Natural killer cell (primary cell): ENCODE results near the gene FGD6. TPM values are rescaled to one million over a fixed set of nuclear protein-coding genes. Genes with fewer than 3 reads are reported as not detected.
"Not testable (repeated sequence)": the region's sequence is repeated elsewhere in the genome, so short reads cannot be mapped to it uniquely, and the experiment has no call there.

Experiments
- ATAC-seq, 3 donors: fragments of 150-1000 bp in 2 of 3; fragments of 200-7000 bp in 1 of 3; cut with Tn5 transposase; 1 replicate in 1 of 3; 2 replicates in 2 of 3; pipeline ENCODE4 v1.10.0; 2021; ENCODE audit warnings: mild to moderate bottlenecking in 2 of 3, moderate library complexity in 2 of 3
- DNase-seq, 2 donors: peaks; one replicate each; pipeline versions ENCODE4 v3.0.0 to v3.0.0-alpha.2; 2013 to 2021; ENCODE audit warnings: mixed read lengths in 1 of 2
- H3K27ac ChIP-seq: one replicate; pipeline ENCODE4 v1.5.1; 2013; ENCODE audit warnings: mild to moderate bottlenecking, low read length
- H3K27me3 ChIP-seq: one replicate; pipeline ENCODE4 v1.6.1; 2013; ENCODE audit warnings: low read length; ENCODE audit not compliant: control insufficient read depth, insufficient read depth
- H3K36me3 ChIP-seq: one replicate; pipeline ENCODE4 v1.6.1; 2013; ENCODE audit warnings: low read length; ENCODE audit not compliant: control insufficient read depth, insufficient read depth
- H3K4me1 ChIP-seq: one replicate; pipeline ENCODE4 v1.6.1; 2013; ENCODE audit warnings: low read length; ENCODE audit not compliant: control insufficient read depth, insufficient read depth
- H3K4me3 ChIP-seq: one replicate; pipeline ENCODE4 v1.5.1; 2013; ENCODE audit warnings: low read length
- H3K9me3 ChIP-seq: one replicate; pipeline ENCODE4 v1.6.1; 2013; ENCODE audit warnings: low read length; ENCODE audit not compliant: control insufficient read depth, insufficient read depth
- H3K27ac Mint-ChIP-seq, 2 donors: one replicate each; pipeline ENCODE4 v1.8.0; 2022; ENCODE audit warnings: mild to moderate bottlenecking in 2 of 2, mixed read lengths in 2 of 2, moderate library complexity in 1 of 2
- H3K27me3 Mint-ChIP-seq, 2 donors: one replicate each; pipeline ENCODE4 v1.8.0; 2022; ENCODE audit warnings: low read depth in 2 of 2, mixed read lengths in 2 of 2
- H3K36me3 Mint-ChIP-seq: one replicate; pipeline ENCODE4 v1.8.0; 2022; ENCODE audit warnings: mixed read lengths
- H3K4me1 Mint-ChIP-seq, 2 donors: one replicate each; pipeline ENCODE4 v1.8.0; 2022; ENCODE audit warnings: mixed read lengths in 2 of 2
- H3K4me3 Mint-ChIP-seq: one replicate; pipeline ENCODE4 v1.8.0; 2022; ENCODE audit warnings: mild to moderate bottlenecking, moderate library complexity, mixed read lengths
- H3K9me3 Mint-ChIP-seq, 2 donors: one replicate each; pipeline ENCODE4 v1.8.0; 2022; ENCODE audit warnings: mixed read lengths in 2 of 2
- WGBS: methylation state at CpG from one replicate; pipeline ENCODE4 v1.1.7; 2013; ENCODE audit warnings: missing lambda C conversion rate; ENCODE audit not compliant: insufficient coverage; 5-methylcytosine and 5-hydroxymethylcytosine counted together
- intact Hi-C: fragments of 100-400 bp; cut with micrococcal nuclease; formaldehyde crosslinking; loops from one replicate; pipeline ENCODE4 v1.14.2; 2022
- total RNA-seq, 4 donors: library from RNA; stranded (reverse); fragments of 120-200 nt in 1 of 4; gene quantifications; one replicate each; pipeline versions ENCODE4 v1.2.3 to v1.2.4, GENCODE V29; 2013 to 2022
- TF ChIP-seq, protein P1 (sequence below): fragments of 200-600 bp; IDR thresholded peaks from one replicate; pipeline ENCODE4 v1.8.0; 2022; ENCODE audit warnings: antibody characterized with exemption

Gene FGD6
- total RNA-seq, 3 donors from 2014 or later (not counting 1 experiment from before 2014, with no cell fraction given), result 1.5 to 1.9 (median 1.9) TPM

DNA sequence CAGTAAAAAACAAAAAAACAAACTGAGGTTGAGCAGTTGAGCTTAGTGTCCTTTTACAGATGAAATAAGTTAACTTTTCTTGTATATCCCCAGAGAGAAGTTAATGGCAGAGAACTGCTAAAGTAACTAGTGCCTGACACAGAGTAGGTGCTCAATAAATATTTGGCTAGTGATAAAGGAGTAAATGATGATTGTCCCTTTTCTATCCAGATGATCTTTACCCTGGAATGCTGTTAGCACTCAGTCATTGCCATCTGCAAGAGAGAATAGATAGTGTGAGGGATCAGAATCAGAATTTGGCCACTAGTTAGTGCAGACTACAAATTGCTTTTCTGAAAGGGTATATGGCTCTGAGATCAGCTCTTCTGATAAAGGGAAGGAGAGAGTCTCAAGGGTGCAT, 21.9 kb upstream of the FGD6 start:
- Histone ChIP-seq H3K27me3 (no peaks in the 10 kb centered on the region), H3K4me1 (no peaks in the 10 kb centered on the region), H3K4me3 (no peak overlapping the region), H3K36me3 (peaks cover 3% of the 10 kb centered on the region), H3K27ac (no peak overlapping the region), H3K9me3 (no peaks in the 10 kb centered on the region)
- Mint-ChIP-seq H3K27ac (no peak overlapping the region), H3K27me3 (no peaks in the 10 kb centered on the region), H3K9me3 (no peaks in the 10 kb centered on the region), H3K4me1 (peaks cover 18 to 24% of the 10 kb centered on the region in 2 donors), H3K36me3 (no peaks in the 10 kb centered on the region), H3K4me3 (no peak overlapping the region)
- TF ChIP-seq, protein P1, sequence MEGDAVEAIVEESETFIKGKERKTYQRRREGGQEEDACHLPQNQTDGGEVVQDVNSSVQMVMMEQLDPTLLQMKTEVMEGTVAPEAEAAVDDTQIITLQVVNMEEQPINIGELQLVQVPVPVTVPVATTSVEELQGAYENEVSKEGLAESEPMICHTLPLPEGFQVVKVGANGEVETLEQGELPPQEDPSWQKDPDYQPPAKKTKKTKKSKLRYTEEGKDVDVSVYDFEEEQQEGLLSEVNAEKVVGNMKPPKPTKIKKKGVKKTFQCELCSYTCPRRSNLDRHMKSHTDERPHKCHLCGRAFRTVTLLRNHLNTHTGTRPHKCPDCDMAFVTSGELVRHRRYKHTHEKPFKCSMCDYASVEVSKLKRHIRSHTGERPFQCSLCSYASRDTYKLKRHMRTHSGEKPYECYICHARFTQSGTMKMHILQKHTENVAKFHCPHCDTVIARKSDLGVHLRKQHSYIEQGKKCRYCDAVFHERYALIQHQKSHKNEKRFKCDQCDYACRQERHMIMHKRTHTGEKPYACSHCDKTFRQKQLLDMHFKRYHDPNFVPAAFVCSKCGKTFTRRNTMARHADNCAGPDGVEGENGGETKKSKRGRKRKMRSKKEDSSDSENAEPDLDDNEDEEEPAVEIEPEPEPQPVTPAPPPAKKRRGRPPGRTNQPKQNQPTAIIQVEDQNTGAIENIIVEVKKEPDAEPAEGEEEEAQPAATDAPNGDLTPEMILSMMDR, result no peak
- DNase-seq (no peak), ATAC-seq (no peak)
- intact Hi-C loops, result no loop called here

DNA sequence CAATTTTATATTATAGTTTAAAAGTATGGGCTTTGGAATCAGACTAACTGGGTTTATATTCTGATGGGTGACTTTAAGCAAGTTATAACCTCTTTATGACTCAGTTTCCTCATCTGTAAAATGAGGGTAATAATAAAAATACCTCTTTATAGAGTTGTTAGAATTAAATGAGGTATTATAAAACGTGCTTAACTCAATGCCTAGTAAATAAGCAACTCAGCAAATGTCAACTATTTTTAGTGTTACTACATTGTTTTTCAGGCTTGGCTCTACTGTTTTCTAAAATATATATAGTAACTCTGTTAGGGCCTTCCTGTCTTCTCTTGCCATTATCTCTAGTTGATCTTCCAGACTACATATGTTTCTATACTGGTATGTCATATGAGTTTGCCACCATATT, 20.9 kb upstream of the FGD6 start:
- H3K27ac ChIP-seq, result no peak overlapping the region
- no peaks in the 10 kb centered on the region for H3K4me1 ChIP-seq
- DNase-seq (no peak), ATAC-seq (no peak)
- Mint-ChIP-seq H3K27me3 (no peaks in the 10 kb centered on the region), H3K4me3 (no peak overlapping the region), H3K36me3 (no peaks in the 10 kb centered on the region), H3K9me3 (no peaks in the 10 kb centered on the region), H3K27ac (no peak overlapping the region), H3K4me1 (peaks cover 18 to 24% of the 10 kb centered on the region in 2 donors)
- WGBS, result no CpG with 5 or more reads among the region's 1 CpG
- H3K27me3 ChIP-seq, result no peaks in the 10 kb centered on the region
- peaks cover 3% of the 10 kb centered on the region for H3K36me3 ChIP-seq
- H3K9me3 ChIP-seq, result no peaks in the 10 kb centered on the region
- H3K4me3 ChIP-seq, result no peak overlapping the region
- intact Hi-C loops, result no loop called here
- TF ChIP-seq, protein P1, result no peak

DNA sequence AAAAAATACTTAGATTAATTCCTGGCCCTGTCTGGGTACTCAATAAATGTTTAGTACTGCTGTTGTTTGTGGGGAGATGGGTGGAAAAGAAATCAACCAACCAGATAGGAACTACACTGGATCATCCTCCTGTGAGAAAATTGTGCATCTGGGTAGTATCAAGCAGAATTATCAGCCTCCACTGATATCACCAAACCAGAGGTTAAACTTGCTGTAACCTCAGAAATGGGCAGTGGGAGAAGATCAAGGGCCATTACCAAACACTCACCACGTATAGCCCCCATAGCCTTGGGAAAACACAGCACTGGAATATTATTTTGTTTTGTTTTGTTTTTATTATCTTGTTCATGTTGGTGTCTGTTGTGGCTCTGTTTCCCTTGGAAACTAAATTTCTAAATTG, 20.0 kb upstream of the FGD6 start:
- Mint-ChIP-seq H3K27me3 (no peaks in the 10 kb centered on the region), H3K36me3 (no peaks in the 10 kb centered on the region), H3K27ac (no peak overlapping the region), H3K9me3 (no peaks in the 10 kb centered on the region), H3K4me1 (peaks cover 18 to 24% of the 10 kb centered on the region in 2 donors), H3K4me3 (no peak overlapping the region)
- H3K36me3 ChIP-seq, result no peaks in the 10 kb centered on the region
- TF ChIP-seq, protein P1, result no peak
- no peaks in the 10 kb centered on the region for H3K4me1 ChIP-seq
- H3K4me3 ChIP-seq, result no peak overlapping the region
- ATAC-seq, result no peak
- intact Hi-C loops, result no loop called here
- WGBS, result no CpG with 5 or more reads among the region's 1 CpG
- no peak overlapping the region for H3K27ac ChIP-seq
- H3K9me3 ChIP-seq, result no peaks in the 10 kb centered on the region
- no peak for DNase-seq
- no peaks in the 10 kb centered on the region for H3K27me3 ChIP-seq

DNA sequence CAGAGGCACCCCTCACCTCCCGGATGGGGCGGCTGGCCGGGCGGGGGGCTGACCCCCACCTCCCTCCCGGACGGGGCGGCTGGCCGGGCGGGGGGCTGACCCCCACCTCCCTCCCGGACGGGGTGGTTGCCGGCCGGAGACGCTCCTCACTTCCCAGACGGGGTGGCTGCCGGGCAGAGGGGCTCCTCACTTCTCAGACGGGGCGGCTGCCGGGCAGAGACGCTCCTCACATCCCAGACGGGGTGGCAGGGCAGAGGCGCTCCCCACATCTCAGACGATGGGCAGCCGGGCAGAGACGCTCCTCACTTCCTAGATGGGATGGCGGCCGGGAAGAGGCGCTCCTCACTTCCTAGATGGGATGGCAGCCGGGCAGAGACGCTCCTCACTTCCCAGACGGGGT, 18.4 kb upstream of the FGD6 start:
- H3K9me3 Mint-ChIP-seq, H3K27me3 Mint-ChIP-seq, H3K4me1 ChIP-seq, ATAC-seq, H3K27ac Mint-ChIP-seq, H3K36me3 ChIP-seq, H3K9me3 ChIP-seq, H3K27ac ChIP-seq, H3K4me3 Mint-ChIP-seq, H3K27me3 ChIP-seq, H3K36me3 Mint-ChIP-seq, DNase-seq, H3K4me3 ChIP-seq, intact Hi-C loops: not testable (repeated sequence)
- WGBS, result 99% methylated on average over 20 of the region's 31 CpGs
- peaks cover 21 to 26% of the 10 kb centered on the region in 2 donors for H3K4me1 Mint-ChIP-seq

DNA sequence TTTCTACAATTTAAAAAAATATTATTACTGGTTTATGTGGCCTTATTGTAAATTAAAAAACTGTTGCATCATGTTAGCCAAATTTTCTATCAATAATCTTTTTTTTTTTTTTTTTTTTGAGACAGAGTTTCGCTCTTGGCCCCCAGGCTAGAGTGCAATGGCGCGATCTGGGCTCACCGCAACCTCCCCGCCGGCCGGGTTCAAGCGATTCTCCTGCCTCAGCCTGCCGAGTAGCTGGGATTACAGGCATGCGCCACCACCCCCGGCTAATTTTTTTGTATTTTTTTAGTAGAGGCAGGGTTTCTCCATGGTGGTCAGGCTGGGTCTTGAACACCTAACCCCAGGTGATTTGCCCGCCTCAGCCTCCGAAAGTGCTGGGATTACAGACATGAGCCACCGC, 16.9 kb upstream of the FGD6 start:
- intact Hi-C loops, H3K4me1 ChIP-seq, DNase-seq, H3K36me3 ChIP-seq, H3K9me3 ChIP-seq, H3K27me3 Mint-ChIP-seq, H3K9me3 Mint-ChIP-seq, H3K4me3 Mint-ChIP-seq, H3K36me3 Mint-ChIP-seq, H3K27me3 ChIP-seq, H3K27ac ChIP-seq, H3K4me3 ChIP-seq, ATAC-seq, H3K27ac Mint-ChIP-seq: not testable (repeated sequence)
- WGBS, result 97% methylated on average over 14 of the region's 14 CpGs
- peaks cover 18 to 20% of the 10 kb centered on the region in 2 donors for H3K4me1 Mint-ChIP-seq
